ENCODE measurements around the gene MDFIC. TPM values are rescaled to one million over a fixed set of nuclear protein-coding genes. Genes with fewer than 3 reads are reported as not detected.
A peak's percentile ranks its signal among the peaks of the same experiment; 100 is the strongest.

Gene MDFIC
- total RNA-seq, 3 donors from 2014 or later = 10.4 to 29.5 (median 13.0) TPM

- no peak for TF ChIP-seq CTCF (IDR thresholded peaks at IDR 0.05)
- ATAC-seq (no peak), DNase-seq (no peak)
- Histone ChIP-seq H3K4me1 (ENCODE audit: low read depth) (peaks cover 3% of the 10 kb centered on the region), H3K9me3 (no peaks in the 10 kb centered on the region), H3K4me3 (no peak overlapping the region), H3K36me3 (ENCODE audit: low read depth) (no peaks in the 10 kb centered on the region)
- intact Hi-C loops (cut with DNase I, micrococcal nuclease) = no loop called here
Measured at GRCh38 chr7:114919587-114919986, 2.3 kb upstream of the MDFIC start.

GRCh38 chr7:114921631-114922025 lies 266 bp upstream of the MDFIC start:
- Histone ChIP-seq H3K4me1 (ENCODE audit: low read depth) (peaks cover 7% of the 10 kb centered on the region), H3K9me3 (no peaks in the 10 kb centered on the region), H3K36me3 (ENCODE audit: low read depth) (no peaks in the 10 kb centered on the region), H3K4me3 (peak overlapping the region; percentile 33)
- intact Hi-C loops (cut with DNase I, micrococcal nuclease) = no loop called here
- TF ChIP-seq CTCF (IDR thresholded peaks at IDR 0.05) = no peak
- peak; percentile 43 to 58 (median 47) for DNase-seq
- peak; percentile 35 for ATAC-seq

GRCh38 chr7:114922652-114923402 lies 933 bp downstream of the MDFIC start:
- Histone ChIP-seq H3K4me1 (ENCODE audit: low read depth) (peaks cover 7% of the 10 kb centered on the region), H3K9me3 (no peaks in the 10 kb centered on the region), H3K36me3 (ENCODE audit: low read depth) (no peaks in the 10 kb centered on the region), H3K4me3 (peak overlapping the region; percentile 33)
- ATAC-seq (peak; percentile 71), DNase-seq (peak; percentile 62 to 66 (median 62))
- no peak for TF ChIP-seq CTCF (IDR thresholded peaks at IDR 0.05)
- intact Hi-C loops (cut with DNase I, micrococcal nuclease) = no loop called here

GRCh38 chr7:114923403-114923713 lies 1.5 kb downstream of the MDFIC start:
- H3K4me1 ChIP-seq (ENCODE audit: low read depth) = peaks cover 7% of the 10 kb centered on the region
- H3K9me3 ChIP-seq = no peaks in the 10 kb centered on the region
- intact Hi-C loops (cut with DNase I, micrococcal nuclease) = no loop called here
- DNase-seq (no peak), ATAC-seq (no peak)
- H3K36me3 ChIP-seq (ENCODE audit: low read depth) = no peaks in the 10 kb centered on the region
- H3K4me3 ChIP-seq = peak overlapping the region; percentile 33
- no peak for TF ChIP-seq CTCF (IDR thresholded peaks at IDR 0.05)

- no peaks in the 10 kb centered on the region for H3K9me3 ChIP-seq
- intact Hi-C loops (cut with DNase I, micrococcal nuclease) = no loop called here
- peaks cover 7% of the 10 kb centered on the region for H3K4me1 ChIP-seq (ENCODE audit: low read depth)
- ATAC-seq (no peak), DNase-seq (no peak)
- no peak overlapping the region for H3K4me3 ChIP-seq
- no peak for TF ChIP-seq CTCF (IDR thresholded peaks at IDR 0.05)
- no peaks in the 10 kb centered on the region for H3K36me3 ChIP-seq (ENCODE audit: low read depth)
Measured at GRCh38 chr7:114924038-114924712, 2.3 kb downstream of the MDFIC start.
